SU-DHL-6 (cell line): ENCODE data around the gene TMEM198.

ENCODE experiments used
- H2AFZ ChIP-seq: fragments of 200-600 bp; sonication (generic); 2 replicates; pipeline ENCODE4 v1.6.1; 2014; ENCODE audit warnings: low read depth, mild to moderate bottlenecking, moderate library complexity, mixed read lengths, antibody characterized with exemption, low read length; ENCODE audit not compliant: severe bottlenecking
- H3F3A ChIP-seq: fragments of 200-600 bp; shearing (Covaris generic); 2 replicates; pipeline ENCODE4 v1.6.0; 2016; ENCODE audit warnings: antibody characterized with exemption, mild to moderate bottlenecking; ENCODE audit not compliant: insufficient read depth
- H3K27ac ChIP-seq: fragments of 200-600 bp; sonication (generic); 2 replicates; pipeline ENCODE4 v1.5.1; 2016; ENCODE audit warnings: low read depth, mild to moderate bottlenecking, low read length, moderate library complexity, mixed read lengths
- H3K27me3 ChIP-seq: fragments of 200-600 bp; sonication (generic), shearing (Covaris generic); 2 replicates; pipeline ENCODE4 v1.6.0; 2014; ENCODE audit warnings: mild to moderate bottlenecking, low read length
- H3K36me3 ChIP-seq: fragments of 200-600 bp; sonication (generic); 2 replicates; pipeline ENCODE4 v1.6.1; 2014; ENCODE audit warnings: mild to moderate bottlenecking, low read length, mixed read lengths
- H3K4me2 ChIP-seq: fragments of 300-600, 200-600 bp; shearing (Covaris generic), sonication (generic); 2 replicates; pipeline ENCODE4 v1.6.0; 2014; ENCODE audit warnings: low read length, low read depth, mild to moderate bottlenecking; ENCODE audit not compliant: poor library complexity, severe bottlenecking
- H3K4me3 ChIP-seq: fragments of 200-600 bp; sonication (generic); 2 replicates; pipeline ENCODE4 v1.5.1; 2014; ENCODE audit warnings: antibody characterized with exemption, low read length, mild to moderate bottlenecking, mixed read lengths; ENCODE audit not compliant: insufficient read depth, poor library complexity, severe bottlenecking
- H3K79me2 ChIP-seq: fragments of 200-600 bp; sonication (generic); 2 replicates; pipeline ENCODE4 v1.6.1; 2014; ENCODE audit warnings: mild to moderate bottlenecking, low read length, moderate library complexity; ENCODE audit not compliant: insufficient read depth
- H3K9ac ChIP-seq: fragments of 200-600 bp; sonication (generic); 2 replicates; pipeline ENCODE4 v1.7.0; 2014; ENCODE audit warnings: mild to moderate bottlenecking, low read length
- H3K9me2 ChIP-seq: fragments of 200-600 bp; sonication (generic); replicated peaks from 2 replicates; pipeline ENCODE4 v1.6.1; 2014; ENCODE audit warnings: low read length; ENCODE audit not compliant: insufficient read depth
- H3K9me3 ChIP-seq: fragments of 200-600 bp; sonication (generic); 2 replicates; pipeline ENCODE4 v1.6.1; 2014; ENCODE audit warnings: low read length, mixed read lengths; ENCODE audit not compliant: insufficient read depth
- H4K20me1 ChIP-seq: fragments of 200-600 bp; sonication (generic); 2 replicates; pipeline ENCODE4 v1.6.1; 2014; ENCODE audit warnings: low read depth, mild to moderate bottlenecking, antibody characterized with exemption, low read length, moderate library complexity, mixed read lengths
- EZH2phosphoT487 ChIP-seq: fragments of 200-600 bp; sonication (generic), shearing (Covaris generic); conservative IDR thresholded peaks from 2 replicates; pipeline ENCODE4 v1.6.1; 2018; ENCODE audit warnings: mild to moderate bottlenecking, antibody characterized with exemption, low read length, moderate library complexity, mixed read lengths
- TF ChIP-seq, protein P1 (sequence below): fragments of 200-600 bp; sonication (generic); IDR thresholded peaks from one replicate; pipeline ENCODE4 v1.5.1; 2017; ENCODE audit warnings: antibody characterized with exemption, mild to moderate bottlenecking, low read length, moderate library complexity; ENCODE audit not compliant: insufficient read depth, poor library complexity, severe bottlenecking

TMEM198 gene

DNA sequence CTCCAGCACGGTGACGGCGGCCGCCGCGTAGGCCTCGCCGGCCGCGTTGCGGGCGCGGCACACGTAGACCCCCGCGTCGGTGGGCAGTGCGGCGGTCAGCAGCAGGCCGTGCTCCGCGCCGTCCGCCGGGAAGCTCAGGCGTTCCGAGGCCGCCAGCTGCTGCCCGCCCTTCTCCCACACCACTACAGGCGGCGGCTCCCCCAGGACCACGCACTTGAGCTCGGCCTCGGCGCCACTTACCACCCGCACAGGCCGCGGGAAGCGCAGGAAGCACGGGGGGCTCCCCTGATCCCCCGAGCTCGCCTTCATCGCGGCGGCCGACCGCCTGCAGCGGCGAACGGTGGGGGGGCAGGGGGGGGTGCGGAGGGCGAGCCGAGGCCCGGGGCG lies 27.1 kb downstream of the TMEM198 start:
- Histone ChIP-seq H3K4me2 (no peak overlapping the region), H3K79me2 (no peaks in the 10 kb centered on the region), H3K27me3 (no peaks in the 10 kb centered on the region), H3F3A (no peaks in the 10 kb centered on the region), H2AFZ (no peak overlapping the region), H3K9me3 (no peaks in the 10 kb centered on the region), H3K9ac (no peak overlapping the region), H3K36me3 (no peaks in the 10 kb centered on the region), H3K4me3 (no peak overlapping the region), H4K20me1 (no peaks in the 10 kb centered on the region), H3K27ac (no peak overlapping the region), H3K9me2 (no peaks in the 10 kb centered on the region)
- TF ChIP-seq, protein P1, sequence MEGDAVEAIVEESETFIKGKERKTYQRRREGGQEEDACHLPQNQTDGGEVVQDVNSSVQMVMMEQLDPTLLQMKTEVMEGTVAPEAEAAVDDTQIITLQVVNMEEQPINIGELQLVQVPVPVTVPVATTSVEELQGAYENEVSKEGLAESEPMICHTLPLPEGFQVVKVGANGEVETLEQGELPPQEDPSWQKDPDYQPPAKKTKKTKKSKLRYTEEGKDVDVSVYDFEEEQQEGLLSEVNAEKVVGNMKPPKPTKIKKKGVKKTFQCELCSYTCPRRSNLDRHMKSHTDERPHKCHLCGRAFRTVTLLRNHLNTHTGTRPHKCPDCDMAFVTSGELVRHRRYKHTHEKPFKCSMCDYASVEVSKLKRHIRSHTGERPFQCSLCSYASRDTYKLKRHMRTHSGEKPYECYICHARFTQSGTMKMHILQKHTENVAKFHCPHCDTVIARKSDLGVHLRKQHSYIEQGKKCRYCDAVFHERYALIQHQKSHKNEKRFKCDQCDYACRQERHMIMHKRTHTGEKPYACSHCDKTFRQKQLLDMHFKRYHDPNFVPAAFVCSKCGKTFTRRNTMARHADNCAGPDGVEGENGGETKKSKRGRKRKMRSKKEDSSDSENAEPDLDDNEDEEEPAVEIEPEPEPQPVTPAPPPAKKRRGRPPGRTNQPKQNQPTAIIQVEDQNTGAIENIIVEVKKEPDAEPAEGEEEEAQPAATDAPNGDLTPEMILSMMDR: no peak
- TF ChIP-seq EZH2phosphoT487: no peak

DNA sequence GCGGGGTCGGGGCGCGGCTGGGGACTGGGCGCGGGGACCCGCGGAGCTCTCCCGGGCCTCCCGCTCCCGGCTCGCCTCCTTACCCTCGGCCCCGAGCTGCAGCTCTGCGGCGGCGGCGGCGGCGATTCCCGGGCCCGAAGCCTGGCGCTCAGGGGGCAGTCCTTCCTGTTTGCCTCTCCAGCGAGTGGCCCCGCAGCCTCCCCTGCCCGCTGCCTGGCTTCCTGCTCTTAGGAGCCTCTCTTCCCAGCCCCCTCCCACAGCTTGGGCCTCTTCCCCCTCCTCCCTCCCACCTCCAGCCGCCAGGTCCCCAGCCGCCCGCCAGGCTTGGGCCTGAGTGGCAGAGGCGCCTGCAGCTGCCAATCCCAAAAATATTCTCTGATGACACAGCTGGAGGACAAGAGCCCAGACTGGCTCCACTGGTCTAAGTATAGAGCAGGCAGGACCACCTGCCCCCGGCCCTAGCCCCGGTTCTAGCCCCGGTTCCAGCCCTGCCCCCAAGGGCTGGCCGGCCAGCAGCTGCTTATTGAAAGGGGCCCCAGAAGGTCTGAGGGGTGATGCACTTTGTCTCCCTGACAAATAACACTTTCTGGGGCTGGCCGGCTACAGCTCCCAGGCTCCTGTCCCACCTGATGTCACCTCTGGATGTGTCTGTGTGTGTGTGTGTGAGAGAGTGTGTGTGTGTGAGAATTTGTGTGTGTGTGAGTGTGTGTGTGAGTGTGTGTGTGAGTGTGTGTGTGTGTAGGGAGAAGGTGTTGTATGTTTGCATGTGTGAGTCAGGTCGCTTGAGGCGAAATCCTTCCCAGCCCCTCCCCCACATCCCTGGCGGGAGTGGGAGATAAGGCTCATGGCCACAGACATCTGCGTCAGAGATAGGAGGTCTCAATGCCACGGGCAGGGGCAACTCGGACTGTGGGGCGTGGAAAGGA lies 27.7 kb downstream of the TMEM198 start, which contains the start of gene OBSL1:
TSS of gene OBSL1 (minus strand) at position 229 of the 926 bp plus-strand sequence. CDS start 307 bp downstream, outside the sequence.
- Histone ChIP-seq H3K9me3 (no peaks in the 10 kb centered on the region), H3K4me3 (no peak within 1 kb of the TSS), H3K79me2 (no peaks in the 10 kb centered on the region), H3K27me3 (no peaks in the 10 kb centered on the region), H3K4me2 (no peak within 1 kb of the TSS), H3K27ac (no peak within 1 kb of the TSS), H4K20me1 (no peaks in the 10 kb centered on the region), H3K9me2 (no peaks in the 10 kb centered on the region), H2AFZ (no peak within 1 kb of the TSS), H3F3A (no peaks in the 10 kb centered on the region), H3K9ac (no peak within 1 kb of the TSS), H3K36me3 (no peaks in the 10 kb centered on the region)
- TF ChIP-seq, protein P1: no peak
- no peak for TF ChIP-seq EZH2phosphoT487

DNA sequence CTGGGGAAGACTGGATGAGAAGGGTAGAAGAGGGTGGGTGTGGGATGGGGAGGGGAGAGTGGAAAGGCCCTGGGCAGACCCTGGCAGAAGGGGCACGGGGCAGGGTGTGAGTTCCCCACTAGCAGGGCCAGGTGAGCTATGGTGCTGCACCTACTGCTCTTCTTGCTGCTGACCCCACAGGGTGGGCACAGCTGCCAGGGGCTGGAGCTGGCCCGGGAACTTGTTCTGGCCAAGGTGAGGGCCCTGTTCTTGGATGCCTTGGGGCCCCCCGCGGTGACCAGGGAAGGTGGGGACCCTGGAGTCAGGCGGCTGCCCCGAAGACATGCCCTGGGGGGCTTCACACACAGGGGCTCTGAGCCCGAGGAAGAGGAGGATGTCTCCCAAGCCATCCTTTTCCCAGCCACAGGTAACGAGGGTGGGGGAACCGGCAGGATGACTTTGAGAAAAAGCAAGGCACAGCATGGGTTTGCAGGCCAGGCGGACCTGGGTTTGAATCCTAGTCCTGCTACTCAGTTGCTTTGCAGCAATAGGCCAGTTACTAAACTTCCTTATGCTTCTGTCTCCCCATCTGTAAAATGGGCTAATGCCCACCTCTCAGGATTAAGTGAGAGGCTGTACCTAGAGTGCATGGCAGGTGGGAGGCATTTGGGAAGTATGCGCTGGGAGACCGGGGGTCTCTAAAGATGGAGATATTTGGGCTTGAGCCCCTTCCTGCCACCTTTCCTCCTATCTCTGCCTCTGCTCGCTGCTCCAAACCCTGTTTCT lies 28.6 kb downstream of the TMEM198 start, which contains the start of gene INHA:
TSS of gene INHA (plus strand) at position 74 of the 765 bp plus-strand sequence. CDS start at position 139, 65 bp downstream.
- H3K9me2 ChIP-seq: no peaks in the 10 kb centered on the region
- no peaks in the 10 kb centered on the region for H3F3A ChIP-seq
- H3K9ac ChIP-seq: no peak within 1 kb of the TSS
- no peak within 1 kb of the TSS for H3K4me2 ChIP-seq
- H3K27ac ChIP-seq: no peak within 1 kb of the TSS
- no peaks in the 10 kb centered on the region for H3K27me3 ChIP-seq
- H3K9me3 ChIP-seq: no peaks in the 10 kb centered on the region
- TF ChIP-seq EZH2phosphoT487: no peak
- TF ChIP-seq, protein P1: no peak
- H2AFZ ChIP-seq: no peak within 1 kb of the TSS
- H3K79me2 ChIP-seq: no peaks in the 10 kb centered on the region
- H3K36me3 ChIP-seq: no peaks in the 10 kb centered on the region
- H3K4me3 ChIP-seq: no peak within 1 kb of the TSS
- no peaks in the 10 kb centered on the region for H4K20me1 ChIP-seq
